ENCODE results near the gene VSIG10L. TPM values are rescaled to one million over a fixed set of nuclear protein-coding genes. Genes with fewer than 3 reads are reported as not detected.

The VSIG10L gene
- total RNA-seq, 2 experiments from 2014 or later: 0.11 to 0.14 TPM

DNA sequence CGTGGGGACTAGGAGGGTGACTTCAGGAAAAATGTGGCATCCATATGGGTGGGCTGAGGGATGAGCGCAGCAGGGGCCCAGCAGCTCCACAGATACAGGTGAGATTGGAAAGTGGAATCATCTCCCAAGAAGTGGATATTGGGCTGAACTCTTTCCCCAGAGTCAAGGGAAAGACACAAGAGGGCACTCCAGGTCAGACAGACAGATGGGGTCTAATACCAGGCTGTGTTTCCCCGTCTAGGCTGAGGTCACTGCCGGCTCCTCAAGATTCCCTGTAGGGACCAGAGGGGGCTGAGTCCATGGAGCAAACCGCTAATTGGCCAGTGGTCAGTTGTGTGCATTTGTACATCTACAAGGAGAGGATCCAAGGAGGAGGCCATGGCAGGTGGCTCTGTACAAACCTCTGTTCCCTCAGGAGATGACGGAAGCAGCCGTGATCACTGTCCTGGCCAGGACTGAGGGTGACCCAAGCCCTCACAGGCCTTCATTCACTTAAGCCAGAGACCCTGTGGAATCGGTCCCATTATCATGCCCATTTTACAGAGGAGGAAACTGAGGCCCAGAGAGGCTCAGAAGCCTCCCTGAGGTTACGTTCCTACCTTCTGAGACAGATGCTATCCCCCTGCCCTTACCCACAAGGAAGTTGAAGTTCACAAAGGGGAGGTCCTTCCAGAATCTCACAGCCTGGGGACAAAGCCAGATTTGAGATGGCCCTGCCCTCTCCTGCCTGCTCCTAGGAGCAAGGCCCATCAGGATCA lies 45.4 kb downstream of the VSIG10L start:
- H3K9me3 Mint-ChIP-seq: peaks cover 1% of the 10 kb centered on the region
- H3K4me3 ChIP-seq (ENCODE audit: low read length): no peak overlapping the region
- no peak overlapping the region for H3K27ac ChIP-seq (ENCODE audit: low read depth in 1 of 2, low read length in 2 of 2)
- CTCF ChIA-PET: no interaction called here
- H3K9me3 ChIP-seq (ENCODE audit: control insufficient read depth in 1 of 2, insufficient read depth in 1 of 2, low read length in 2 of 2): no peaks in the 10 kb centered on the region
- H3K4me1 Mint-ChIP-seq (ENCODE audit: low read depth): no peaks in the 10 kb centered on the region
- TF ChIP-seq, protein P1, sequence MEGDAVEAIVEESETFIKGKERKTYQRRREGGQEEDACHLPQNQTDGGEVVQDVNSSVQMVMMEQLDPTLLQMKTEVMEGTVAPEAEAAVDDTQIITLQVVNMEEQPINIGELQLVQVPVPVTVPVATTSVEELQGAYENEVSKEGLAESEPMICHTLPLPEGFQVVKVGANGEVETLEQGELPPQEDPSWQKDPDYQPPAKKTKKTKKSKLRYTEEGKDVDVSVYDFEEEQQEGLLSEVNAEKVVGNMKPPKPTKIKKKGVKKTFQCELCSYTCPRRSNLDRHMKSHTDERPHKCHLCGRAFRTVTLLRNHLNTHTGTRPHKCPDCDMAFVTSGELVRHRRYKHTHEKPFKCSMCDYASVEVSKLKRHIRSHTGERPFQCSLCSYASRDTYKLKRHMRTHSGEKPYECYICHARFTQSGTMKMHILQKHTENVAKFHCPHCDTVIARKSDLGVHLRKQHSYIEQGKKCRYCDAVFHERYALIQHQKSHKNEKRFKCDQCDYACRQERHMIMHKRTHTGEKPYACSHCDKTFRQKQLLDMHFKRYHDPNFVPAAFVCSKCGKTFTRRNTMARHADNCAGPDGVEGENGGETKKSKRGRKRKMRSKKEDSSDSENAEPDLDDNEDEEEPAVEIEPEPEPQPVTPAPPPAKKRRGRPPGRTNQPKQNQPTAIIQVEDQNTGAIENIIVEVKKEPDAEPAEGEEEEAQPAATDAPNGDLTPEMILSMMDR (IDR thresholded peaks at IDR 0.05): no peak
- no peak overlapping the region for H3K27ac Mint-ChIP-seq
- H3K36me3 Mint-ChIP-seq (ENCODE audit: low read depth): no peaks in the 10 kb centered on the region
- H3K36me3 ChIP-seq (ENCODE audit: insufficient read depth, low read length): no peaks in the 10 kb centered on the region
- DNase-seq (no peak), ATAC-seq (ENCODE audit: poor library complexity) (no peak)
- H3K27me3 Mint-ChIP-seq: peaks cover 39% of the 10 kb centered on the region
- intact Hi-C loops (cut with DNase I, micrococcal nuclease): no loop called here
- no peaks in the 10 kb centered on the region for H3K4me1 ChIP-seq (ENCODE audit: insufficient read depth, low read length)
- H3K27me3 ChIP-seq (ENCODE audit: control insufficient read depth in 1 of 2, insufficient read depth in 2 of 2, low read length in 2 of 2): peaks cover 2 to 21% of the 10 kb centered on the region in 2 experiments
- no peak overlapping the region for H3K4me3 Mint-ChIP-seq
- POLR2A ChIA-PET: no interaction called here

- H3K4me1 ChIP-seq (ENCODE audit: insufficient read depth, low read length): no peaks in the 10 kb centered on the region
- DNase-seq: no peak
- ChIA-PET POLR2A (no interaction called here), CTCF (no interaction called here)
- H3K4me3 ChIP-seq (ENCODE audit: low read length): no peak overlapping the region
- no peaks in the 10 kb centered on the region for H3K9me3 Mint-ChIP-seq
- H3K27ac ChIP-seq (ENCODE audit: low read depth in 1 of 2, low read length in 2 of 2): no peak overlapping the region
- H3K36me3 Mint-ChIP-seq (ENCODE audit: low read depth): no peaks in the 10 kb centered on the region
- no peak overlapping the region for H3K27ac Mint-ChIP-seq
- ATAC-seq (ENCODE audit: poor library complexity): no peak
- intact Hi-C loops (cut with DNase I, micrococcal nuclease): no loop called here
- H3K36me3 ChIP-seq (ENCODE audit: insufficient read depth, low read length): no peaks in the 10 kb centered on the region
- peaks cover 37% of the 10 kb centered on the region for H3K27me3 Mint-ChIP-seq
- H3K4me1 Mint-ChIP-seq (ENCODE audit: low read depth): no peaks in the 10 kb centered on the region
- H3K27me3 ChIP-seq (ENCODE audit: control insufficient read depth in 1 of 2, insufficient read depth in 2 of 2, low read length in 2 of 2): peaks cover 2 to 21% of the 10 kb centered on the region in 2 experiments
- TF ChIP-seq, protein P1 (IDR thresholded peaks at IDR 0.05): no peak
- H3K9me3 ChIP-seq (ENCODE audit: control insufficient read depth in 1 of 2, insufficient read depth in 1 of 2, low read length in 2 of 2): no peaks in the 10 kb centered on the region
- H3K4me3 Mint-ChIP-seq: no peak overlapping the region
Measured at GRCh38 chr19:51295382-51296126, 46.4 kb downstream of the VSIG10L start.

DNA sequence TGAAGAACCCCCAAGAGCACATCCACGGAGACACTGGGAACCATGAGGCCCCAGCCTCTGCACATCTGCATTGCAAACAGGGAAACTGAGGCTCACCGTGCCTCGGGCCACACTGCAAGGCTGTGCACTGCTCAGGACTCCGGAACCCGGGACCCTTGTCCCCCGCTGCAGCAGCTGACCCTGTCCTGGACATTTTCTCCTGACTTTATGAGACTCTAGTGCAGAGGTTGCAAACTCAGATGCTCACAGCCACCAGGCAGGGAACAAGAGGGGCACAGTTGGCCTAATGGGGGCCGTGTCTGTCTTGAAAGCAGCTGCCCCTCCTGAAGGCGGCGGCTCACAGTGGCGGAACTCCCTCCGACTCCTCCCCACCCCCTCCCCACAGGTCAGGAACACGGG lies 47.0 kb downstream of the VSIG10L start:
- H3K4me3 Mint-ChIP-seq: no peak overlapping the region
- no peak overlapping the region for H3K27ac Mint-ChIP-seq
- H3K27me3 Mint-ChIP-seq: peaks cover 34% of the 10 kb centered on the region
- H3K9me3 Mint-ChIP-seq: no peaks in the 10 kb centered on the region
- CTCF ChIA-PET: no interaction called here
- H3K36me3 Mint-ChIP-seq (ENCODE audit: low read depth): no peaks in the 10 kb centered on the region
- TF ChIP-seq, protein P1 (IDR thresholded peaks at IDR 0.05): no peak
- Histone ChIP-seq H3K36me3 (ENCODE audit: insufficient read depth, low read length) (no peaks in the 10 kb centered on the region), H3K9me3 (ENCODE audit: control insufficient read depth in 1 of 2, insufficient read depth in 1 of 2, low read length in 2 of 2) (no peaks in the 10 kb centered on the region), H3K4me3 (ENCODE audit: low read length) (no peak overlapping the region), H3K4me1 (ENCODE audit: insufficient read depth, low read length) (no peaks in the 10 kb centered on the region), H3K27ac (ENCODE audit: low read depth in 1 of 2, low read length in 2 of 2) (no peak overlapping the region), H3K27me3 (ENCODE audit: control insufficient read depth in 1 of 2, insufficient read depth in 2 of 2, low read length in 2 of 2) (peaks cover 2 to 21% of the 10 kb centered on the region in 2 experiments)
- H3K4me1 Mint-ChIP-seq (ENCODE audit: low read depth): no peaks in the 10 kb centered on the region
- POLR2A ChIA-PET: no interaction called here
- DNase-seq (no peak), ATAC-seq (ENCODE audit: poor library complexity) (no peak)
- intact Hi-C loops (cut with DNase I, micrococcal nuclease): no loop called here

All from CD4-positive, alpha-beta T cell (primary cell).